ENCODE data around the gene METTL22. TPM values are rescaled to one million over a fixed set of nuclear protein-coding genes. Genes with fewer than 3 reads are reported as not detected.
"Not testable (repeated sequence)": the region's sequence is repeated elsewhere in the genome, so short reads cannot be mapped to it uniquely, and the experiment has no call there.

METTL22 gene
- total RNA-seq, 2 donors from 2014 or later: 18.9 to 47.5 TPM

DNA sequence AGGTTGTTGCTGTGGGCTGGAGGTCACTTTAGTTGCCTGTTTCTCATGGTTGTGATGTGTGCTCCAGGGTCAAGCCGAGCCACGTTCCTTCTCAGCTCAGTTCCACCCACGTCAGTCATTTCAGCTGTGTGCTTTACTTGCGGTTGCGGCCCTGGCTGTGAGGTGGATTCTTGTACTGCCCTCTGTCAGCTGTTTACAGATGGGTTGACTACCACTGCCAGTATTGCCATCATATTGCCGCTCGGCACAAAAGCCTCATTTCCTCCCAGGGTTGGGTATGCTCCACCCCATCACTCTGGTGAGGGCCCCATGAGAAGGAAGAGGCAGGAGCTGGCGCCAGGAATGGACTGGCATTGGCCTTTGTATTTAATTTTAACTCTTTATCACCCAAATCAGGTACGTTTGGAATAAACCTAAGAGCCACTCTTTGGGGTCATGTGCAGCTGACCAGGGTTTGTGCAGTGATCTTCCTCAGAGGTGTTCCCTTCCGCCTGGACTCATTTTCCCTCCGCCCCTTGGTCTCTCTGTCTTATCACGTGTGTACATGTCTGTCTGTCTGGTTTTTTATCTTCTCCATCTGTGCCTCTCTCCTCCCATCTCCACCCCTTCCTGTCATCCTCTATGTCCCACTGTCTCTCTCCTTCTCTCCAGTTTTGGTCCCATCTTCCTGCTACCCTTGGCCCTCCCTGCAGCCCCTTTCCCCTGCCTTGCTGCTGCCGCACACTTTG is 25.0 kb downstream of the METTL22 start:
- no peak for ATAC-seq
- Histone ChIP-seq H3K27me3 (no peaks in the 10 kb centered on the region), H3K4me3 (no peak overlapping the region), H3K4me1 (no peaks in the 10 kb centered on the region), H3K9me3 (no peaks in the 10 kb centered on the region), H3K27ac (no peak overlapping the region), H3K36me3 (replicated peaks in 1 of 2; ENCODE audit: insufficient read depth in 1 of 2, low read depth in 2 of 2) (peaks cover 10 to 22% of the 10 kb centered on the region in 2 donors)
- no peak for DNase-seq
- intact Hi-C loops (cut with DNase I): no loop called here
- 79% methylated on average over 12 to 13 of the region's 13 CpGs for WGBS, 2 donors
- no peak for TF ChIP-seq CTCF (IDR thresholded peaks at IDR 0.05)
- TF ChIP-seq POLR2A (IDR thresholded peaks at IDR 0.05): no peak

DNA sequence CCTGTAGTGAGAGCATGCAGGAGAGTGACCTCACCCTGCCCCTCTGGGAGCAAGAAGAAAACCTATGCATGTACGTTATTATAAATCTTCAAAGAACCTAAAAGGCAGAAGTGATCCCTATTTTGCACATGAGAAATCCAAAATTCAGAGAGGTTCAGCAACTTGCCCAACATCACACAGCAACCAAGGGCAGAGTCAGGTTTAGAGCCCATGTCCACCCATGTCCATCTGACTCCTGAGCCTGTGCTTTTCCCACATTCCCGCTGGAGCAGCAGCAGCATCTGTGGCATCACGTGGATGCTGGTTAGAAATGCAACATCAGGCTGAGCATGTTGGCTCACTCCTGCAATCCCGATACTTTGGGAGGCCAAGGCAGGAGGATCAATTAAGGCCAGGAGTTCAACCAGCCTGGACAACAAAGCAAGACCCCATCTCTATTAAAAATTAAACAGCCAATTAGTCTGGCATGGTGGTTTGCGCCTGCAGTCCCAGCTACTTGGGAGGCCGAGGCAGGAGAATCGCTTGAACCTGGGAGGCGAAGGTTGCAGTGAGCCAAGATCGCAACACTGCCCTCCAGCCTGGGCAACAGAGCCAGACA is 26.3 kb downstream of the METTL22 start:
- intact Hi-C loops (cut with DNase I): no loop called here
- TF ChIP-seq CTCF (IDR thresholded peaks at IDR 0.05): no peak
- TF ChIP-seq POLR2A (IDR thresholded peaks at IDR 0.05): no peak
- Histone ChIP-seq H3K27me3 (no peaks in the 10 kb centered on the region), H3K4me3 (no peak overlapping the region), H3K27ac (no peak overlapping the region), H3K9me3 (no peaks in the 10 kb centered on the region), H3K36me3 (replicated peaks in 1 of 2; ENCODE audit: insufficient read depth in 1 of 2, low read depth in 2 of 2) (peaks cover 5 to 17% of the 10 kb centered on the region in 2 donors), H3K4me1 (no peaks in the 10 kb centered on the region)
- DNase-seq (no peak), ATAC-seq (no peak)
- WGBS, 2 donors: 65 to 74% methylated on average over 4 to 9 of the region's 9 CpGs

- no peak for ATAC-seq
- Histone ChIP-seq H3K27ac (no peak overlapping the region), H3K4me1 (no peaks in the 10 kb centered on the region), H3K9me3 (no peaks in the 10 kb centered on the region), H3K4me3 (no peak overlapping the region), H3K27me3 (no peaks in the 10 kb centered on the region), H3K36me3 (replicated peaks in 1 of 2; ENCODE audit: insufficient read depth in 1 of 2, low read depth in 2 of 2) (peaks cover 0 to 17% of the 10 kb centered on the region in 2 donors)
- intact Hi-C loops (cut with DNase I): no loop called here
- no peak for DNase-seq
- WGBS, 2 donors: 89 to 93% methylated on average over 4 of the region's 4 CpGs
- TF ChIP-seq POLR2A (IDR thresholded peaks at IDR 0.05) (no peak), CTCF (IDR thresholded peaks at IDR 0.05) (no peak)
Measured at GRCh38 chr16:8648877-8649276, 27.4 kb downstream of the METTL22 start.

DNA sequence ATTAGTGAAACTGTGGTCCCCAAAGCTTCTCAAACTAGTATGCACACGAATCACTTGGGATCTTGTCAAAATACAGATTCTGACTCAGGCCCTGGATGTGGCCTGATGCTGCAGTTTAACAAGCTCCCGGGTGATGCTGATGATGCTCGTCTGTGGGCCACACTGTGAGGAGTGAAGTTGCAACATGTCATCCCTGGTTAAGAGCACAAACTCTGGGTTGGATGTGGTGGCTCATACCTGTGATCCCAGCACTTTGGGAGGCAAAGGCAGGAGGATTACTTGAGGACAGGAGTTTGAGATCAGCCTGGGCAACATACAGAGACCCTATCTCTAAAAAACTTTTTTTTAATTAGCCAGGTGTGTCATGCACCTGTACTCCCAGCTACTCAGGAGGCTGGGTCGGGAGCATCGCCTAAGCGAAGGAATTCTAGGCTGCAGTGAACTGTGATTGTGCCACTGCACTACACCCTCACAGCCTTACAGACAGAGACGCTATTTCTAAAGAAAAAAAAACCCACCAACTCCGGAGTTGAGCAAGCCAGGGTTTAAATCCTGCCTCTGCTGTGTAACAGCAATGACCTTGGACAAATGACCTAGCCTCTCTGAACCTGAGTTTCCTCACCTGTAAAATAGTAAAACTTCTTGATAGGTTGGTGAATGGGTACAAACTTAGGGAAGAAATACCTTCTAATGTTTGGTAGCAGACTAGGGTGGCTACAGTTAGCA is 28.5 kb downstream of the METTL22 start:
- no peaks in the 10 kb centered on the region for H3K4me1 ChIP-seq
- no peak overlapping the region for H3K27ac ChIP-seq
- no peaks in the 10 kb centered on the region for H3K9me3 ChIP-seq
- no peak for TF ChIP-seq POLR2A (IDR thresholded peaks at IDR 0.05)
- no peak for TF ChIP-seq CTCF (IDR thresholded peaks at IDR 0.05)
- no peaks in the 10 kb centered on the region for H3K27me3 ChIP-seq
- DNase-seq: no peak
- peaks cover 0 to 17% of the 10 kb centered on the region in 2 donors for H3K36me3 ChIP-seq (replicated peaks in 1 of 2; ENCODE audit: insufficient read depth in 1 of 2, low read depth in 2 of 2)
- ATAC-seq: no peak
- WGBS, 2 donors: 79 to 82% methylated on average over 8 of the region's 8 CpGs
- intact Hi-C loops (cut with DNase I): loop anchor here (10.0 kb wide), 2 partner anchors 85 to 135 kb away; no protein-coding TSS in a partner anchor
- H3K4me3 ChIP-seq: no peak overlapping the region

- not testable (repeated sequence) for ATAC-seq; DNase-seq; H3K36me3 ChIP-seq (replicated peaks in 1 of 2; ENCODE audit: insufficient read depth in 1 of 2, low read depth in 2 of 2); H3K9me3 ChIP-seq; H3K27ac ChIP-seq; H3K4me3 ChIP-seq; H3K4me1 ChIP-seq; H3K27me3 ChIP-seq
- 58 to 70% methylated on average over 4 to 7 of the region's 7 CpGs for WGBS, 2 donors
- intact Hi-C loops (cut with DNase I): loop anchor here (10.0 kb wide), 2 partner anchors 87 to 133 kb away; no protein-coding TSS in a partner anchor
Measured at GRCh38 chr16:8651958-8652357, 30.5 kb downstream of the METTL22 start.

Measured in body of pancreas (tissue), 4 donors.